ENCODE data around the gene MAPKAP1.

MAPKAP1 gene

DNA sequence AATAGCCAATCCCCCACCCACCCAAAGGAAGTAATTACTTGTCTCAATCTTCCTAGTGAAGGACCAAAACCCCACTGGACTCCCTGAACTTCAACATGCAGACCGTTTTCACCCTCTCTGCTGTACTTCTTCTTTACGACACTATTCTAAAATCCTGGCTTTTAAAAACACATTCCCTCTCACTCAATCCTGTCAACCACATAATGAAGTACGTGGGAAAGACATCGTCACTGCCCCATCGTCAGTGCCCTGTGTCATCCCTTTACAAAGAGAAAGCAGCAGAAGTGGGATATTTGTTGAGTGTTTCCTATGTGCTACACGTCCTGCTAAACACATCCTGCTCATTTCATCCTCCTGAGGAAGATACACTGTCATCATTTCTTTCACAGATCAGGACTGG lies 54.2 kb downstream of the MAPKAP1 start:
- ATAC-seq: no peak
- no peak for TF ChIP-seq ZNF70 (CRISPR knock-in tag; IDR thresholded peaks at IDR 0.05)
- no peak for TF ChIP-seq SNAI2 (CRISPR knock-in tag; IDR thresholded peaks at IDR 0.05)
- no peak for TF ChIP-seq ISL1 (CRISPR knock-in tag; IDR thresholded peaks at IDR 0.05)
- TF ChIP-seq OSR1 (CRISPR knock-in tag; IDR thresholded peaks at IDR 0.05): no peak
- no peak for TF ChIP-seq CSDC2 (CRISPR knock-in tag; IDR thresholded peaks at IDR 0.05)
- no peak for TF ChIP-seq GLIS3 (CRISPR knock-in tag; IDR thresholded peaks at IDR 0.05)
- no peak for TF ChIP-seq TOX (CRISPR knock-in tag; IDR thresholded peaks at IDR 0.05; ENCODE audit: borderline replicate concordance)
- no peak for TF ChIP-seq ESRRG (CRISPR knock-in tag; IDR thresholded peaks at IDR 0.05)
- TF ChIP-seq, protein P1, sequence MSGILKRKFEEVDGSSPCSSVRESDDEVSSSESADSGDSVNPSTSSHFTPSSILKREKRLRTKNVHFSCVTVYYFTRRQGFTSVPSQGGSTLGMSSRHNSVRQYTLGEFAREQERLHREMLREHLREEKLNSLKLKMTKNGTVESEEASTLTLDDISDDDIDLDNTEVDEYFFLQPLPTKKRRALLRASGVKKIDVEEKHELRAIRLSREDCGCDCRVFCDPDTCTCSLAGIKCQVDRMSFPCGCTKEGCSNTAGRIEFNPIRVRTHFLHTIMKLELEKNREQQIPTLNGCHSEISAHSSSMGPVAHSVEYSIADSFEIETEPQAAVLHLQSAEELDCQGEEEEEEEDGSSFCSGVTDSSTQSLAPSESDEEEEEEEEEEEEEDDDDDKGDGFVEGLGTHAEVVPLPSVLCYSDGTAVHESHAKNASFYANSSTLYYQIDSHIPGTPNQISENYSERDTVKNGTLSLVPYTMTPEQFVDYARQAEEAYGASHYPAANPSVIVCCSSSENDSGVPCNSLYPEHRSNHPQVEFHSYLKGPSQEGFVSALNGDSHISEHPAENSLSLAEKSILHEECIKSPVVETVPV (CRISPR knock-in tag; IDR thresholded peaks at IDR 0.05): no peak
- TF ChIP-seq, protein P2, sequence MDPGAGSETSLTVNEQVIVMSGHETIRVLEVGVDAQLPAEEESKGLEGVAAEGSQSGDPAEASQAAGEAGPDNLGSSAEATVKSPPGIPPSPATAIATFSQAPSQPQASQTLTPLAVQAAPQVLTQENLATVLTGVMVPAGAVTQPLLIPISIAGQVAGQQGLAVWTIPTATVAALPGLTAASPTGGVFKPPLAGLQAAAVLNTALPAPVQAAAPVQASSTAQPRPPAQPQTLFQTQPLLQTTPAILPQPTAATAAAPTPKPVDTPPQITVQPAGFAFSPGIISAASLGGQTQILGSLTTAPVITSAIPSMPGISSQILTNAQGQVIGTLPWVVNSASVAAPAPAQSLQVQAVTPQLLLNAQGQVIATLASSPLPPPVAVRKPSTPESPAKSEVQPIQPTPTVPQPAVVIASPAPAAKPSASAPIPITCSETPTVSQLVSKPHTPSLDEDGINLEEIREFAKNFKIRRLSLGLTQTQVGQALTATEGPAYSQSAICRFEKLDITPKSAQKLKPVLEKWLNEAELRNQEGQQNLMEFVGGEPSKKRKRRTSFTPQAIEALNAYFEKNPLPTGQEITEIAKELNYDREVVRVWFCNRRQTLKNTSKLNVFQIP (CRISPR knock-in tag; IDR thresholded peaks at IDR 0.05; ENCODE audit: borderline replicate concordance, low read depth): no peak
- TF ChIP-seq, protein P3, sequence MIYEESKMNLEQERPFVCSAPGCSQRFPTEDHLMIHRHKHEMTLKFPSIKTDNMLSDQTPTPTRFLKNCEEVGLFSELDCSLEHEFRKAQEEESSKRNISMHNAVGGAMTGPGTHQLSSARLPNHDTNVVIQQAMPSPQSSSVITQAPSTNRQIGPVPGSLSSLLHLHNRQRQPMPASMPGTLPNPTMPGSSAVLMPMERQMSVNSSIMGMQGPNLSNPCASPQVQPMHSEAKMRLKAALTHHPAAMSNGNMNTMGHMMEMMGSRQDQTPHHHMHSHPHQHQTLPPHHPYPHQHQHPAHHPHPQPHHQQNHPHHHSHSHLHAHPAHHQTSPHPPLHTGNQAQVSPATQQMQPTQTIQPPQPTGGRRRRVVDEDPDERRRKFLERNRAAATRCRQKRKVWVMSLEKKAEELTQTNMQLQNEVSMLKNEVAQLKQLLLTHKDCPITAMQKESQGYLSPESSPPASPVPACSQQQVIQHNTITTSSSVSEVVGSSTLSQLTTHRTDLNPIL (CRISPR knock-in tag; IDR thresholded peaks at IDR 0.05; ENCODE audit: low read depth): no peak
- TF ChIP-seq ZNF565 (CRISPR knock-in tag; conservative IDR thresholded peaks at IDR 0.05; ENCODE audit: low read depth): no peak
- no peak for TF ChIP-seq PPARA (CRISPR knock-in tag; IDR thresholded peaks at IDR 0.05; ENCODE audit: borderline replicate concordance)
- TF ChIP-seq ZNF8 (CRISPR knock-in tag; IDR thresholded peaks at IDR 0.05): no peak
- TF ChIP-seq ZFP30 (CRISPR knock-in tag; IDR thresholded peaks at IDR 0.05): no peak
- no peak for TF ChIP-seq ARNTL (CRISPR knock-in tag; IDR thresholded peaks at IDR 0.05; ENCODE audit: borderline replicate concordance, low read depth)
- TF ChIP-seq RARB (CRISPR knock-in tag; IDR thresholded peaks at IDR 0.05): no peak

DNA sequence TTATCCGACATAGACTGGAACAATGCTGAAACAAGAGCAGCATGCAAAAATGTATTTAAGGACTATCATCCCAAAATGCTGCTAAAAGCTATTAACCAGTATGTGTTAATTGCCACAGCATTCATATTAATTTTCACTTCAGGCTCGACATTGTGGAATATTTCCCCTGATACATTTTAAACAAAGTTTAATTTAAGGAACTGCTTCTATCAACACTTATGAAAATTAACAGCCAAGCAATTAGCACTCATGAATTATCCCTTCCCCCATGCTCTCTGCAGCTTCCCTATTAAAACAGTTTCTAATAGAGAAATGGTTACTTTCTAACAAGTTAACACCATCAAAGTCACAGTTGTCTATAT lies 54.8 kb downstream of the MAPKAP1 start:
- no peak for ATAC-seq

More for the DNA sequence above, 54.8 kb downstream of the MAPKAP1 start:
- TF ChIP-seq ZNF70 (CRISPR knock-in tag; IDR thresholded peaks at IDR 0.05): no peak
- no peak for TF ChIP-seq CSDC2 (CRISPR knock-in tag; IDR thresholded peaks at IDR 0.05)
- TF ChIP-seq, protein P2 (CRISPR knock-in tag; IDR thresholded peaks at IDR 0.05; ENCODE audit: borderline replicate concordance, low read depth): no peak
- no peak for TF ChIP-seq TOX (CRISPR knock-in tag; IDR thresholded peaks at IDR 0.05; ENCODE audit: borderline replicate concordance)
- TF ChIP-seq BACH2 (CRISPR knock-in tag; IDR thresholded peaks at IDR 0.05; ENCODE audit: borderline replicate concordance): no peak
- TF ChIP-seq OSR1 (CRISPR knock-in tag; IDR thresholded peaks at IDR 0.05): no peak
- TF ChIP-seq ESRRG (CRISPR knock-in tag; IDR thresholded peaks at IDR 0.05): no peak
- no peak for TF ChIP-seq ZFP30 (CRISPR knock-in tag; IDR thresholded peaks at IDR 0.05)
- no peak for TF ChIP-seq ISL1 (CRISPR knock-in tag; IDR thresholded peaks at IDR 0.05)
- no peak for TF ChIP-seq TCF4 (CRISPR knock-in tag; IDR thresholded peaks at IDR 0.05; ENCODE audit: borderline replicate concordance)
- TF ChIP-seq SNAI2 (CRISPR knock-in tag; IDR thresholded peaks at IDR 0.05): no peak
- TF ChIP-seq GLIS3 (CRISPR knock-in tag; IDR thresholded peaks at IDR 0.05): no peak
- TF ChIP-seq ZNF8 (CRISPR knock-in tag; IDR thresholded peaks at IDR 0.05): no peak
- no peak for TF ChIP-seq PPARA (CRISPR knock-in tag; IDR thresholded peaks at IDR 0.05; ENCODE audit: borderline replicate concordance)
- TF ChIP-seq, protein P3 (CRISPR knock-in tag; IDR thresholded peaks at IDR 0.05; ENCODE audit: low read depth): no peak
- TF ChIP-seq, protein P4, sequence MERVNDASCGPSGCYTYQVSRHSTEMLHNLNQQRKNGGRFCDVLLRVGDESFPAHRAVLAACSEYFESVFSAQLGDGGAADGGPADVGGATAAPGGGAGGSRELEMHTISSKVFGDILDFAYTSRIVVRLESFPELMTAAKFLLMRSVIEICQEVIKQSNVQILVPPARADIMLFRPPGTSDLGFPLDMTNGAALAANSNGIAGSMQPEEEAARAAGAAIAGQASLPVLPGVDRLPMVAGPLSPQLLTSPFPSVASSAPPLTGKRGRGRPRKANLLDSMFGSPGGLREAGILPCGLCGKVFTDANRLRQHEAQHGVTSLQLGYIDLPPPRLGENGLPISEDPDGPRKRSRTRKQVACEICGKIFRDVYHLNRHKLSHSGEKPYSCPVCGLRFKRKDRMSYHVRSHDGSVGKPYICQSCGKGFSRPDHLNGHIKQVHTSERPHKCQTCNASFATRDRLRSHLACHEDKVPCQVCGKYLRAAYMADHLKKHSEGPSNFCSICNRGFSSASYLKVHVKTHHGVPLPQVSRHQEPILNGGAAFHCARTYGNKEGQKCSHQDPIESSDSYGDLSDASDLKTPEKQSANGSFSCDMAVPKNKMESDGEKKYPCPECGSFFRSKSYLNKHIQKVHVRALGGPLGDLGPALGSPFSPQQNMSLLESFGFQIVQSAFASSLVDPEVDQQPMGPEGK (CRISPR knock-in tag; IDR thresholded peaks at IDR 0.05; ENCODE audit: borderline replicate concordance): no peak
